ENCODE data around the gene SERPINA10.

Gene SERPINA10

GRCh38 chr14:94314890-94315289 is 21.8 kb upstream of the SERPINA10 start:
- Histone ChIP-seq H3K27ac (ENCODE audit: insufficient read depth, low read depth, low read length, poor library complexity, severe bottlenecking) (no peak overlapping the region), H3K27me3 (ENCODE audit: control insufficient read depth, insufficient read depth, low read length, poor library complexity, severe bottlenecking) (no peaks in the 10 kb centered on the region), H3K36me3 (ENCODE audit: control insufficient read depth, insufficient read depth, low read length) (no peaks in the 10 kb centered on the region), H3K4me1 (ENCODE audit: control insufficient read depth, insufficient read depth, low read length) (no peaks in the 10 kb centered on the region), H3K9me3 (ENCODE audit: control insufficient read depth, low read length) (no peaks in the 10 kb centered on the region), H3K4me3 (ENCODE audit: insufficient read depth, low read depth, low read length) (no peak overlapping the region)
- WGBS, 2 experiments = 94 to 97% methylated on average over 2 of the region's 2 CpGs

DNA sequence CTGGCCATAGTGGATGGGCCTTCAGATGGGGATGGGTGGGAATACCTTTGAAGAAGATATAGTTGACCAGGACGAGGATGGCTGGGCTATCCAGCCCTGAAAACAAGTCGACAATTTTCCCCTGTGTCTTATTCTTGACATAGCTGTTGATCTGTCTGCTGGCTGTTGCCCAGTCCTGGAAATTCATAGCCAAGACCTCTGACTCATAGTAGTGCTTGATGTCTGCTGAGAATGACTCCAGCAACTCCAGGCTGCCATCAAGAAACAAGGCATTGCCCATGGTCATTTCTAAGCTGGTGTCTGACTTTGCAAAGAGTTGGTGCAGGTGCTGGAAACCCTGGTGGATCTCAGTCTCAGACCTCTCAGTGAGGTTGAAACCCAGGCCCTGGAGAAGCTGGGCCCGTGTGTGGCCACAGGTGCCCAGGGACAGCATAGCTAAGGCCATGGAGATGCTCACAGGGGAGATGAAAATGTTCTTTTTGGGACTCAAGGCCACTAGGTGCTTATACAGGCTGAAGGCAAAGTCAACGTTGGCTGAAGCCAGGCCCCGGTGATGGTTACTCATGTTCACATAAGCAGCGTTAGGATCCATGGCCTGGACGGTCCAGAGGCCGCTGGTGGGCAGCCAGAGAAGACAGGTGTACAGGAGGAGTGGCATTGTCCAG is 21.1 kb upstream of the SERPINA10 start:
- no peak overlapping the region for H3K27ac ChIP-seq (ENCODE audit: insufficient read depth, low read depth, low read length, poor library complexity, severe bottlenecking)
- H3K27me3 ChIP-seq (ENCODE audit: control insufficient read depth, insufficient read depth, low read length, poor library complexity, severe bottlenecking) = no peaks in the 10 kb centered on the region
- H3K4me3 ChIP-seq (ENCODE audit: insufficient read depth, low read depth, low read length) = no peak overlapping the region
- H3K36me3 ChIP-seq (ENCODE audit: control insufficient read depth, insufficient read depth, low read length) = no peaks in the 10 kb centered on the region
- 94% methylated on average over 8 of the region's 8 CpGs for WGBS, 2 experiments
- no peaks in the 10 kb centered on the region for H3K4me1 ChIP-seq (ENCODE audit: control insufficient read depth, insufficient read depth, low read length)
- H3K9me3 ChIP-seq (ENCODE audit: control insufficient read depth, low read length) = no peaks in the 10 kb centered on the region

DNA sequence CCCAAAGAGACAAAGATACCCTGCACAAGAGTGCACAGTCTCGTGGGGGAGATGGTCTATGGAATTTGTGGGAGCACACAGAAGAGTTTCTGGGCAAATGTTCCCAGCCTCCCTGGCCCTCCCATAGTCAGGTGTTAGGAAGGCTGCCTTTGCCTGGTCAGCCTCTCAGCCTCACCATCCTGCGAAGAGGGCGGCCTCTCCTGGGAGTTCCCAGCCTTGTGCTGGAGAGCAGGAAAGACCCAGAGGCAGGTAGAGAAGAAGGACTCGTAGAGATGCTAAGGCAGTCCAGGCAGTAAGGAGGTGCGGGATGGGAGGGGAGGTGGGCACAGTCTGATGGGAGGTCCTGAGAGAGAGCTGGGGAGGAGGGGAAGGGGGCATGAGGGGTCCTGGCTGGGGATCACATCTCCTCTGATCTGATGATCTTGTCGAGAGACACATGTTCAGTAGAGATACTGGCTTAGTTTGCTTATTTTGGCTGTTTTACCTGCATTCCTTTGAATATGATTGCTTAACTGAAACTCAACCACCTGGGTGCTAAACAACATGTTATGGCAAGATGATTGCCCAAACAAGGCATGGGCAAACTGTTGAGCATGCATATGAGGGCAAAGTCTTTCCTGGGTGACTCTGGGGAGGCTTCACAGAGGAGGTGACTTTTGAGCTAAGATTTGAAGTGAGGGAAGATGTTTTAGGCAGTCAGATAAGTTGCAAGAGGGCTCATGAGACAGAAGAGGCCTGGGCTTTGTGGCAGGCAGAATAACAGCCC is 19.6 kb upstream of the SERPINA10 start:
- Histone ChIP-seq H3K36me3 (ENCODE audit: control insufficient read depth, insufficient read depth, low read length) (no peaks in the 10 kb centered on the region), H3K27me3 (ENCODE audit: control insufficient read depth, insufficient read depth, low read length, poor library complexity, severe bottlenecking) (no peaks in the 10 kb centered on the region), H3K4me3 (ENCODE audit: insufficient read depth, low read depth, low read length) (no peak overlapping the region), H3K4me1 (ENCODE audit: control insufficient read depth, insufficient read depth, low read length) (no peaks in the 10 kb centered on the region), H3K27ac (ENCODE audit: insufficient read depth, low read depth, low read length, poor library complexity, severe bottlenecking) (no peak overlapping the region), H3K9me3 (ENCODE audit: control insufficient read depth, low read length) (peaks cover 1% of the 10 kb centered on the region)
- WGBS, 2 experiments = 93% methylated on average over 6 of the region's 6 CpGs

DNA sequence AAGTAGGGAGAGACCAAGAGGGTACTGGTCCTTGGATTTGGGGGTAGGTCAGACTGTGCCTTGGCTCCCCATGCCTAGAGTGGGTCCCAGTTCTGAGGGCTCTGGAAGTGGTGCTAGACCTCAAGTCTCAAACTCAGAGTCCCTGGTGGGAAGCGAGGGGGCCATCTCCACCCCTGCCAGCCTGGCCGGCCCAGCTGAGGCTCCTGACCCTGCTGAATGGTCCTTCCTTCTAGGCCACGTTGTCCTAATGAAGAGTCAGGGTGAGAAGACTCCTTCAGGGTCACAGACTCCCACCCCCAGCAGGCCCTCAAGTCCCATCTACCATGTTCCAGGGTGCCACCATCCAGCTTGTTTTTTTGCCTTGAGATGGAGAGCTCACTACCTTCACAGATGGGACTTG is 17.2 kb upstream of the SERPINA10 start:
- WGBS, 2 experiments = 90 to 93% methylated on average over 3 of the region's 3 CpGs
- peaks cover 3% of the 10 kb centered on the region for H3K9me3 ChIP-seq (ENCODE audit: control insufficient read depth, low read length)
- no peaks in the 10 kb centered on the region for H3K36me3 ChIP-seq (ENCODE audit: control insufficient read depth, insufficient read depth, low read length)
- no peak overlapping the region for H3K4me3 ChIP-seq (ENCODE audit: insufficient read depth, low read depth, low read length)
- H3K27me3 ChIP-seq (ENCODE audit: control insufficient read depth, insufficient read depth, low read length, poor library complexity, severe bottlenecking) = no peaks in the 10 kb centered on the region
- H3K4me1 ChIP-seq (ENCODE audit: control insufficient read depth, insufficient read depth, low read length) = no peaks in the 10 kb centered on the region
- H3K27ac ChIP-seq (ENCODE audit: insufficient read depth, low read depth, low read length, poor library complexity, severe bottlenecking) = no peak overlapping the region

DNA sequence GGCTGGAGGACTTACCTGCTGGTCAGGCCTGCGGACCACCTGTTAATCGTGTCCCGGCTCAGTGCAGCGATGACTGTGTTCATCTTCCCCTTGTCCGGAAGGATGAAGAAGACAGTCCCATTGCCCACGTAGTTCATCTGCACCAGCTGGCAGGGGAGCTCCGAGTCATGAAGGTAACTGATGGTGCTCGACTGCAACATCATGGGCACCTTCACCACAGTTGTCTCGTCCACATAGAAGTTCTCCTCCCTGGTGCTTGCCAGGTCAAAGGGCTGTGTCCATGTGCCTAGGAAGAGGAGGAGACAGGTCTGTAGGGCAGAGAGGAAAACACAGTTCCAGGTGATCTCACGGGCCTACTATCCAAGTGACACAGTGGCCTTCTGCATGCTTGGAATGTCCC is 16.7 kb upstream of the SERPINA10 start:
- Histone ChIP-seq H3K36me3 (ENCODE audit: control insufficient read depth, insufficient read depth, low read length) (no peaks in the 10 kb centered on the region), H3K4me3 (ENCODE audit: insufficient read depth, low read depth, low read length) (no peak overlapping the region), H3K4me1 (ENCODE audit: control insufficient read depth, insufficient read depth, low read length) (no peaks in the 10 kb centered on the region), H3K9me3 (ENCODE audit: control insufficient read depth, low read length) (peaks cover 3% of the 10 kb centered on the region), H3K27ac (ENCODE audit: insufficient read depth, low read depth, low read length, poor library complexity, severe bottlenecking) (no peak overlapping the region), H3K27me3 (ENCODE audit: control insufficient read depth, insufficient read depth, low read length, poor library complexity, severe bottlenecking) (no peaks in the 10 kb centered on the region)
- 91% methylated on average over 10 of the region's 10 CpGs for WGBS, 2 experiments

GRCh38 chr14:94307410-94307992 is 14.4 kb upstream of the SERPINA10 start:
- no peaks in the 10 kb centered on the region for H3K27me3 ChIP-seq (ENCODE audit: control insufficient read depth, insufficient read depth, low read length, poor library complexity, severe bottlenecking)
- no peak overlapping the region for H3K4me3 ChIP-seq (ENCODE audit: insufficient read depth, low read depth, low read length)
- 50 to 77% methylated on average over 4 to 5 of the region's 5 CpGs for WGBS, 2 experiments
- H3K27ac ChIP-seq (ENCODE audit: insufficient read depth, low read depth, low read length, poor library complexity, severe bottlenecking) = no peak overlapping the region
- no peaks in the 10 kb centered on the region for H3K36me3 ChIP-seq (ENCODE audit: control insufficient read depth, insufficient read depth, low read length)
- H3K4me1 ChIP-seq (ENCODE audit: control insufficient read depth, insufficient read depth, low read length) = no peaks in the 10 kb centered on the region
- H3K9me3 ChIP-seq (ENCODE audit: control insufficient read depth, low read length) = peaks cover 3% of the 10 kb centered on the region

DNA sequence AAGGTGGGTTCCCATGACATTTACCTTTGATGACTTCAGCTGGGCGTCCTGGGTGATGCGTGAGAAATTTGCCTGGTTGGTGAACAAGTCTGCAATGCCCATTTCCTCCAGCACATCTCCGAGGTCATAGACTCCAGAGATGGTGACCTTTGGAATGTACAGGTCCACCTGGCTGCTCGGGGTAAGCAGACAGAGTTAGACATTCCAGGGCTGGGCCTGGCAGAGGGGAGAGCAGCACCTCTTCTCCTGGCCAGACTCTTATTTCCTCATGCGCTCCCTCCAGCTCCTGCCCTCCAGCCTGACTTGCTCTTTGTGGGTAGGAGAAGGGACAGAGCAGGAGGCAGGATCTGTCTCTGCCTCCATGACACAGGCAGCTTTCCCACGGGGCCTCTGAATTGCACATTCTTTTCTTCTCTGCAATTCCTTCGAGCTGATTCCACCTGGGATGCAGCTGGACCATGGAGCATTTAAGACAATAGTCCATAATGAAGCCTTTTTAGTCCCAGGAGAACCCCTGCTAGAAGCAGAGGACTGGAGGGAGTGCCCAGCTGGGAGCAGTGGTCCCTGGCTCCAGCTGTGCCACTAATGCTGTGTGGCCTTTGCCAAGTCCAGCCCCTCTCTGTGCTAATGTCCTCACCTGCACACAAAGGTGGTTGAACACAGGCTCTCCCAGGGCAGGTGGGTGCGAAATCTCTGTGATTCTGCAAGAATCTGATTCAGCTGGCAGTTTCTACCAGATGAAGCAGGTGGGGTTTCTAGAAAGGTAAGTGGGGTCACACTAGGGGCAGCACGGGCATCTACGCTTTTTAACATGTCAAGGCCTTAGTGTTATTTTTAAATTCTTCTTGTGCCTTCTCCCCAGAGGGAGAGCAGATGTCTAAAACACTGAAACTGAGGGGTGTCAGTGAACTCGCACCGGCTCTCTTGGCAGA is 13.2 kb upstream of the SERPINA10 start:
- Histone ChIP-seq H3K36me3 (ENCODE audit: control insufficient read depth, insufficient read depth, low read length) (no peaks in the 10 kb centered on the region), H3K27ac (ENCODE audit: insufficient read depth, low read depth, low read length, poor library complexity, severe bottlenecking) (no peak overlapping the region), H3K4me1 (ENCODE audit: control insufficient read depth, insufficient read depth, low read length) (no peaks in the 10 kb centered on the region), H3K4me3 (ENCODE audit: insufficient read depth, low read depth, low read length) (no peak overlapping the region), H3K27me3 (ENCODE audit: control insufficient read depth, insufficient read depth, low read length, poor library complexity, severe bottlenecking) (no peaks in the 10 kb centered on the region), H3K9me3 (ENCODE audit: control insufficient read depth, low read length) (peaks cover 3% of the 10 kb centered on the region)
- WGBS, 2 experiments = 88% methylated on average over 12 of the region's 12 CpGs

- Histone ChIP-seq H3K4me3 (ENCODE audit: insufficient read depth, low read depth, low read length) (no peak overlapping the region), H3K9me3 (ENCODE audit: control insufficient read depth, low read length) (peaks cover 3% of the 10 kb centered on the region), H3K27me3 (ENCODE audit: control insufficient read depth, insufficient read depth, low read length, poor library complexity, severe bottlenecking) (no peaks in the 10 kb centered on the region), H3K27ac (ENCODE audit: insufficient read depth, low read depth, low read length, poor library complexity, severe bottlenecking) (no peak overlapping the region), H3K36me3 (ENCODE audit: control insufficient read depth, insufficient read depth, low read length) (no peaks in the 10 kb centered on the region), H3K4me1 (ENCODE audit: control insufficient read depth, insufficient read depth, low read length) (no peaks in the 10 kb centered on the region)
- WGBS, 2 experiments = 86 to 97% methylated on average over 2 of the region's 2 CpGs
These were observed 12.6 kb upstream of the SERPINA10 start for GRCh38 chr14:94305620-94306019.

DNA sequence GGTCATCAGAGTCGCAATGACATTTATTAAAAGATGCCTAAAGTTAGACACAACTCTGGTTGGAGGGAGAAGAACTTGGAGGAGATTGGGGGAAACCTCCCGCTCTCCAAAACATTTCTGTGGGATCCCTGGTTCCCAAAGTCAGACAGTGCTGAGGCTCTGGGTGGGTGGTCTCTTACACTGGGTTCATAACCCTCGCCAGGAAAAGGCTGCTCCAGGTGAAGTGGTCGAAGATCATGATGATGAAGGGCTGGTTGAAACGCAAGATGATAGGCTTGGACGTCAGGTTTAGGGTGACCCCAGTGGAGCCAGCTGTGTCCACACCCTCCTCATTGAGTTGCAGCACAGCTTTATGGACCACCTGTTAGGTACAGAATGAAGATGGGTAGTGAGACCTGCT is 11.2 kb upstream of the SERPINA10 start:
- Histone ChIP-seq H3K27ac (ENCODE audit: insufficient read depth, low read depth, low read length, poor library complexity, severe bottlenecking) (no peak overlapping the region), H3K27me3 (ENCODE audit: control insufficient read depth, insufficient read depth, low read length, poor library complexity, severe bottlenecking) (no peaks in the 10 kb centered on the region), H3K36me3 (ENCODE audit: control insufficient read depth, insufficient read depth, low read length) (no peaks in the 10 kb centered on the region), H3K4me3 (ENCODE audit: insufficient read depth, low read depth, low read length) (no peak overlapping the region), H3K9me3 (ENCODE audit: control insufficient read depth, low read length) (peaks cover 3% of the 10 kb centered on the region), H3K4me1 (ENCODE audit: control insufficient read depth, insufficient read depth, low read length) (no peaks in the 10 kb centered on the region)
- 96% methylated on average over 6 of the region's 6 CpGs for WGBS, 2 experiments

Measured in ectodermal cell (in vitro differentiated cells).